Esophagus squamous epithelium (tissue), 4 donors: ENCODE measurements around the gene DIDO1.

ENCODE experiments used
- POLR2A ChIP-seq, 4 donors: fragments of 450-650 bp; IDR thresholded peaks; one replicate each; pipeline ENCODE4 v1.6.1; 2017; ENCODE audit warnings: antibody characterized with exemption in 4 of 4, mild to moderate bottlenecking in 4 of 4, moderate library complexity in 3 of 4
- TF ChIP-seq, protein P1 (sequence below), 6 experiments: fragments of 450-650 bp in 4 of 6; fragments of 200-600 bp in 2 of 6; sonication (generic) in 2 of 6; IDR thresholded peaks; one replicate each; pipeline ENCODE4 v1.5.1; 2016 to 2019; ENCODE audit warnings: antibody characterized with exemption in 6 of 6, mild to moderate bottlenecking in 4 of 6, moderate library complexity in 4 of 6

DNA sequence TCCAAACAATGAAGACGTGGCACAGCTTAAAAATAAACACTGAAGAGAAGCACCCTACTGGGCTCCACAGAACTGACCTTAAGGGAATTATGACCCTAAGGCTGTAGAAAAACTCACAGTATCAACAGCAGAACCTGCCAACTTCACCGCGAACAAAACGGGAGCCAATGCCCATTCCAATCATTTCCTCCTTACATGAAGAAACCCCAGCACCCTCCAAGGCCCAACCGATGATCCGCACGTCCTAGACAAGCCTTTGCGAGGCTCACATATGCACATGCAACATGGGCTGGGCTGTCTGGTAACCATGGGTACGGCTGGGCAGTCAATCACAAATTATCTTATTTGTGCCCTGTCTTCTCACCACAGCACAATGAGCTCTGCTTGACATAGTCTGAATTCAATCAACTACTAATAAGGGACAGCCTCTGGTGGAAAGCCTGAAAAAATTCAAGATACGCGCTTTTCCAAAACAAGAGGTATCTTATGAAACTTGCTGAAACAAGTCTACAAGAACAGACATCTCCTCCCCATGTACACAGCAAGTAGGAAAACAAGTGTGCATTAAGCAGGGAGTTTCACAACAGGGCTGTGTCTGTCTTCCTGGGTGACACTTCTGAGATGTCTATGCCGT is 1.7 kb downstream of the DIDO1 start:
- TF ChIP-seq, protein P1, sequence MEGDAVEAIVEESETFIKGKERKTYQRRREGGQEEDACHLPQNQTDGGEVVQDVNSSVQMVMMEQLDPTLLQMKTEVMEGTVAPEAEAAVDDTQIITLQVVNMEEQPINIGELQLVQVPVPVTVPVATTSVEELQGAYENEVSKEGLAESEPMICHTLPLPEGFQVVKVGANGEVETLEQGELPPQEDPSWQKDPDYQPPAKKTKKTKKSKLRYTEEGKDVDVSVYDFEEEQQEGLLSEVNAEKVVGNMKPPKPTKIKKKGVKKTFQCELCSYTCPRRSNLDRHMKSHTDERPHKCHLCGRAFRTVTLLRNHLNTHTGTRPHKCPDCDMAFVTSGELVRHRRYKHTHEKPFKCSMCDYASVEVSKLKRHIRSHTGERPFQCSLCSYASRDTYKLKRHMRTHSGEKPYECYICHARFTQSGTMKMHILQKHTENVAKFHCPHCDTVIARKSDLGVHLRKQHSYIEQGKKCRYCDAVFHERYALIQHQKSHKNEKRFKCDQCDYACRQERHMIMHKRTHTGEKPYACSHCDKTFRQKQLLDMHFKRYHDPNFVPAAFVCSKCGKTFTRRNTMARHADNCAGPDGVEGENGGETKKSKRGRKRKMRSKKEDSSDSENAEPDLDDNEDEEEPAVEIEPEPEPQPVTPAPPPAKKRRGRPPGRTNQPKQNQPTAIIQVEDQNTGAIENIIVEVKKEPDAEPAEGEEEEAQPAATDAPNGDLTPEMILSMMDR (IDR thresholded peaks at IDR 0.05), result no peak
- peak in 2 of 4 donors; percentile 21 to 32 for TF ChIP-seq POLR2A (IDR thresholded peaks at IDR 0.05)
